ENCODE measurements around the gene MTX2. TPM values are rescaled to one million over a fixed set of nuclear protein-coding genes. Genes with fewer than 3 reads are reported as not detected.

MTX2 gene
- total RNA-seq, 1 experiment from 2014 or later, result 30.8 TPM

- peaks cover 4% of the 10 kb centered on the region; the same call in 1 of the 2 replicates for H3K27me3 Mint-ChIP-seq (ENCODE audit: low read depth)
- no peak for DNase-seq
- no peak overlapping the region for H4K91ac ChIP-seq (ENCODE audit: insufficient read length, low read depth, low read length)
- TF ChIP-seq CTCF (conservative IDR thresholded peaks at IDR 0.05), result no peak
- H2BK20ac ChIP-seq (ENCODE audit: low read depth, low read length, poor library complexity, severe bottlenecking), result no peak overlapping the region
- no peak overlapping the region for H2BK15ac ChIP-seq (ENCODE audit: low read depth, low read length)
- H4K8ac ChIP-seq (replicated peaks; ENCODE audit: insufficient read length, low read depth, low read length), result no peak overlapping the region
- no peak overlapping the region for H3K23ac ChIP-seq (ENCODE audit: insufficient read length, low read depth, low read length)
- H3K4me2 ChIP-seq (ENCODE audit: insufficient read depth, insufficient read length, low read length), result no peak overlapping the region
- no peaks in the 10 kb centered on the region for H4K20me1 ChIP-seq (ENCODE audit: control insufficient read depth, insufficient read depth, insufficient read length)
- no peak overlapping the region for H3K18ac ChIP-seq (ENCODE audit: insufficient read length, low read depth, low read length)
- no peak overlapping the region for H3K27ac Mint-ChIP-seq
- H3K23me2 ChIP-seq (ENCODE audit: insufficient read length, low read depth, low read length, poor library complexity, severe bottlenecking), result no peaks in the 10 kb centered on the region
- H3K14ac ChIP-seq (ENCODE audit: insufficient read depth, low read length), result no peak overlapping the region
- H3K4me1 Mint-ChIP-seq, result no peaks in the 10 kb centered on the region
- H3K27ac ChIP-seq (ENCODE audit: insufficient read length, low read depth, low read length), result no peak overlapping the region
- H3K9me3 Mint-ChIP-seq, result no peaks in the 10 kb centered on the region
- H3K9me3 ChIP-seq (ENCODE audit: control insufficient read depth, low read depth, low read length), result no peaks in the 10 kb centered on the region
- no peak overlapping the region for H3K56ac ChIP-seq (ENCODE audit: insufficient read length, low read depth, low read length)
- H3K27me3 ChIP-seq (ENCODE audit: insufficient read depth, low read length), result no peaks in the 10 kb centered on the region
- no CpG with 5 or more reads among the region's 2 CpGs for WGBS (ENCODE audit: extremely low coverage, insufficient read length, low lambda C conversion rate)
- H2BK120ac ChIP-seq (ENCODE audit: low read depth, low read length, poor library complexity, severe bottlenecking), result no peak overlapping the region
- no peak overlapping the region for H3K4ac ChIP-seq (ENCODE audit: low read depth, low read length)
- no peak overlapping the region for H2BK12ac ChIP-seq (ENCODE audit: insufficient read length, low read depth, low read length)
- no peaks in the 10 kb centered on the region for H3K36me3 Mint-ChIP-seq (ENCODE audit: insufficient read depth in 1 of 3, low read depth in 3 of 3)
- H4K5ac ChIP-seq (ENCODE audit: insufficient read length, low read depth, low read length), result no peak overlapping the region
- no peak overlapping the region for H3T11ph ChIP-seq (ENCODE audit: low read length)
- H3K9ac ChIP-seq (ENCODE audit: extremely low read depth, insufficient read length, low read length), result no peak overlapping the region
- H3K4me3 Mint-ChIP-seq, result no peak overlapping the region
- no peak overlapping the region for H2BK5ac ChIP-seq (ENCODE audit: insufficient read length, low read length)
- no peaks in the 10 kb centered on the region for H3K79me1 ChIP-seq (ENCODE audit: insufficient read depth, low read depth, low read length, poor library complexity, severe bottlenecking)
- H3K79me2 ChIP-seq (ENCODE audit: insufficient read depth, low read length), result no peaks in the 10 kb centered on the region
- no peak overlapping the region for H2AK5ac ChIP-seq (ENCODE audit: insufficient read length, low read length)
- no peaks in the 10 kb centered on the region for H3K4me1 ChIP-seq (ENCODE audit: insufficient read depth, low read length)
- H2AFZ ChIP-seq (ENCODE audit: low read length), result no peak overlapping the region
Measured at GRCh38 chr2:176242276-176242675, 27.0 kb upstream of the MTX2 start.
